Memory B cell (primary cell): Measurements from ENCODE around the gene KPNA3.
A peak's percentile ranks its signal among the peaks of the same experiment; 100 is the strongest.

Source experiments
- ATAC-seq: fragments of 150-1000 bp; cut with Tn5 transposase; 2 replicates; pipeline ENCODE4 v1.10.0; 2021; ENCODE audit warnings: low read depth, mild to moderate bottlenecking, moderate library complexity
- DNase-seq, 2 donors: peaks; one replicate each; pipeline ENCODE4 v3.0.0; 2022; ENCODE audit warnings: low spot score in 2 of 2
- H3K27ac Mint-ChIP-seq: one replicate; pipeline ENCODE4 v1.8.0; 2022; ENCODE audit warnings: mild to moderate bottlenecking, moderate library complexity, mixed read lengths
- H3K27me3 Mint-ChIP-seq: one replicate; pipeline ENCODE4 v1.8.0; 2022; ENCODE audit warnings: mixed read lengths
- H3K36me3 Mint-ChIP-seq: one replicate; pipeline ENCODE4 v1.8.0; 2022; ENCODE audit warnings: mild to moderate bottlenecking, mixed read lengths
- H3K4me1 Mint-ChIP-seq: one replicate; pipeline ENCODE4 v1.8.0; 2022; ENCODE audit warnings: mixed read lengths
- H3K4me3 Mint-ChIP-seq: one replicate; pipeline ENCODE4 v1.8.0; 2022; ENCODE audit warnings: mild to moderate bottlenecking, moderate library complexity, mixed read lengths
- H3K9me3 Mint-ChIP-seq: one replicate; pipeline ENCODE4 v1.8.0; 2022; ENCODE audit warnings: mixed read lengths

KPNA3 gene

GRCh38 chr13:49657241-49657641 is 135.2 kb downstream of the KPNA3 start:
- Mint-ChIP-seq H3K36me3 (peaks cover 11% of the 10 kb centered on the region), H3K27ac (no peak overlapping the region), H3K9me3 (no peaks in the 10 kb centered on the region), H3K27me3 (no peaks in the 10 kb centered on the region), H3K4me3 (no peak overlapping the region), H3K4me1 (peaks cover 2% of the 10 kb centered on the region)
- DNase-seq (no peak), ATAC-seq (no peak)

- Mint-ChIP-seq H3K9me3 (no peaks in the 10 kb centered on the region), H3K36me3 (peaks cover 6% of the 10 kb centered on the region), H3K4me3 (no peak overlapping the region), H3K27me3 (no peaks in the 10 kb centered on the region), H3K4me1 (peaks cover 2% of the 10 kb centered on the region), H3K27ac (no peak overlapping the region)
- ATAC-seq = no peak
- DNase-seq = no peak
Measured at GRCh38 chr13:49655906-49656305, 136.6 kb downstream of the KPNA3 start.

GRCh38 chr13:49654011-49654410 is 138.5 kb downstream of the KPNA3 start:
- Mint-ChIP-seq H3K27me3 (no peaks in the 10 kb centered on the region), H3K27ac (no peak overlapping the region), H3K9me3 (no peaks in the 10 kb centered on the region), H3K4me3 (no peak overlapping the region), H3K36me3 (peaks cover 2% of the 10 kb centered on the region), H3K4me1 (peaks cover 2% of the 10 kb centered on the region)
- ATAC-seq (no peak), DNase-seq (no peak)

GRCh38 chr13:49653478-49653877 is 139.0 kb downstream of the KPNA3 start:
- Mint-ChIP-seq H3K27me3 (no peaks in the 10 kb centered on the region), H3K4me1 (peaks cover 2% of the 10 kb centered on the region), H3K9me3 (no peaks in the 10 kb centered on the region), H3K36me3 (peaks cover 2% of the 10 kb centered on the region), H3K4me3 (no peak overlapping the region), H3K27ac (no peak overlapping the region)
- DNase-seq (no peak), ATAC-seq (no peak)

- H3K4me3 Mint-ChIP-seq = no peak overlapping the region
- no peak overlapping the region for H3K27ac Mint-ChIP-seq
- peaks cover 2% of the 10 kb centered on the region for H3K4me1 Mint-ChIP-seq
- DNase-seq (peak in 1 of 2 donors; percentile 19), ATAC-seq (peak; percentile 54)
- no peaks in the 10 kb centered on the region for H3K9me3 Mint-ChIP-seq
- H3K27me3 Mint-ChIP-seq = no peaks in the 10 kb centered on the region
- peaks cover 2% of the 10 kb centered on the region for H3K36me3 Mint-ChIP-seq
Measured at GRCh38 chr13:49652355-49653305, 139.9 kb downstream of the KPNA3 start.

GRCh38 chr13:49651570-49652354 is 140.7 kb downstream of the KPNA3 start:
- Mint-ChIP-seq H3K27me3 (no peaks in the 10 kb centered on the region), H3K4me1 (peaks cover 2% of the 10 kb centered on the region), H3K9me3 (no peaks in the 10 kb centered on the region), H3K27ac (no peak overlapping the region), H3K4me3 (no peak overlapping the region), H3K36me3 (peaks cover 2% of the 10 kb centered on the region)
- no peak for DNase-seq
- no peak for ATAC-seq

- Mint-ChIP-seq H3K9me3 (no peaks in the 10 kb centered on the region), H3K4me3 (no peak overlapping the region), H3K27ac (no peak overlapping the region), H3K36me3 (peaks cover 2% of the 10 kb centered on the region), H3K27me3 (peaks cover 2% of the 10 kb centered on the region), H3K4me1 (peaks cover 5% of the 10 kb centered on the region)
- no peak for ATAC-seq
- DNase-seq = no peak
Measured at GRCh38 chr13:49649963-49650312, 142.5 kb downstream of the KPNA3 start.
